NB4 (cell line): ENCODE data around the gene ARHGEF10L.

Experiments
- DNase-seq: peaks from one replicate; pipeline ENCODE4 v3.0.0; 2010; ENCODE audit warnings: low read depth
- H3K4me3 ChIP-seq: one replicate; pipeline ENCODE4 v1.5.1; 2011; ENCODE audit warnings: mild to moderate bottlenecking, low read depth, low read length, moderate library complexity
- CTCF ChIP-seq: IDR thresholded peaks from one replicate; pipeline ENCODE4 v1.5.1; 2012; ENCODE audit warnings: low read depth, low read length
- MAX ChIP-seq: IDR thresholded peaks from 2 replicates; pipeline ENCODE4 v1.6.1; 2011; ENCODE audit warnings: low read depth, low read length
- MYC ChIP-seq: IDR thresholded peaks from 2 replicates; pipeline ENCODE4 v1.6.1; 2011; ENCODE audit warnings: low read depth, low read length
- POLR2A ChIP-seq: IDR thresholded peaks from 2 replicates; pipeline ENCODE4 v1.6.1; 2011; ENCODE audit warnings: mild to moderate bottlenecking; ENCODE audit not compliant: insufficient read length; ENCODE audit errors: extremely low read depth

ARHGEF10L gene

GRCh38 chr1:17697458-17697857 is 158.0 kb downstream of the ARHGEF10L start:
- TF ChIP-seq MAX (no peak), POLR2A (no peak), CTCF (no peak), MYC (no peak)
- no peak for DNase-seq

GRCh38 chr1:17699581-17699980 is 160.1 kb downstream of the ARHGEF10L start:
- TF ChIP-seq MYC = no peak
- no peak overlapping the region for H3K4me3 ChIP-seq
- no peak for DNase-seq

More at GRCh38 chr1:17697458-17697857, 158.0 kb downstream of the ARHGEF10L start:
- H3K4me3 ChIP-seq = no peak overlapping the region

- TF ChIP-seq CTCF (no peak), POLR2A (no peak), MYC (no peak), MAX (no peak)
- H3K4me3 ChIP-seq = no peak overlapping the region
- no peak for DNase-seq
Observed at GRCh38 chr1:17700945-17701810, 161.7 kb downstream of the ARHGEF10L start.

- DNase-seq = no peak
- H3K4me3 ChIP-seq = no peak overlapping the region
- TF ChIP-seq MYC (no peak), MAX (no peak), CTCF (no peak), POLR2A (no peak)
Observed at GRCh38 chr1:17704176-17704575, 164.7 kb downstream of the ARHGEF10L start.

GRCh38 chr1:17706445-17706844 is 166.9 kb downstream of the ARHGEF10L start:
- no peak for TF ChIP-seq MYC
- TF ChIP-seq MAX = no peak
- no peak for TF ChIP-seq CTCF
- TF ChIP-seq POLR2A = no peak
- no peak overlapping the region for H3K4me3 ChIP-seq
- DNase-seq = no peak

GRCh38 chr1:17709981-17710380 is 170.5 kb downstream of the ARHGEF10L start:
- TF ChIP-seq MYC (no peak), POLR2A (no peak)
- DNase-seq = no peak
- no peak overlapping the region for H3K4me3 ChIP-seq

GRCh38 chr1:17710889-17711576 is 171.5 kb downstream of the ARHGEF10L start:
- TF ChIP-seq MYC (no peak), POLR2A (no peak), MAX (no peak), CTCF (no peak)
- DNase-seq = no peak
- no peak overlapping the region for H3K4me3 ChIP-seq
